Erythroblast (primary cell): Measurements from ENCODE around the gene LYPD3.

Source experiments
- GATA1 ChIP-seq: IDR thresholded peaks from 2 replicates; pipeline ENCODE4 v1.6.1; 2011; ENCODE audit warnings: low read depth, mild to moderate bottlenecking, control low read depth, low read length, moderate library complexity
- POLR2A ChIP-seq: IDR thresholded peaks from 2 replicates; pipeline ENCODE4 v1.6.1; 2011; ENCODE audit warnings: mild to moderate bottlenecking, low read length

DNA sequence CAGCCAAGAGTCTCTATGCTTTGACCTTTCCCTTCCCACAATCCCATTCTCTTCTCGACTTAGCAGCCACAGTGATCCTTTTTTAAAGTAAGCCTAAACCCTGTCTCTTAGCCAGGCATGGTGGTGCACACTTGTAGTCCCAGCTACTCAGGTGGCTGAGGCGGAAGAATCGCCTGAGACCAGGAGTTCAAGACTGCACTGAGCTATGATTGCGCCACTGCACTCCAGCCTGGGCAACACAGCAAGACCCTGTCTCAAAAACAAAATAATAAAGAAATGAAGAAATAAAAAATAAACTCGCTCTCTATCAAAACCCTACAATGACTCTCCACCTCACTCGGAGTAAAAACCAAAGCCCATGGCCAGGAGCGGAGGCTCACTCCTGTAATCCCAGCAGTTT lies 36.0 kb downstream of the LYPD3 start:
- no peak for TF ChIP-seq POLR2A
- no peak for TF ChIP-seq GATA1
